ENCODE measurements around the gene STK32B. TPM values are rescaled to one million over a fixed set of nuclear protein-coding genes. Genes with fewer than 3 reads are reported as not detected.

Gene STK32B
- total and polyA plus RNA-seq, 2 donors (not counting 3 experiments of a cell fraction or from before 2014, with no cell fraction given), result 5.6 to 7.8 TPM

DNA sequence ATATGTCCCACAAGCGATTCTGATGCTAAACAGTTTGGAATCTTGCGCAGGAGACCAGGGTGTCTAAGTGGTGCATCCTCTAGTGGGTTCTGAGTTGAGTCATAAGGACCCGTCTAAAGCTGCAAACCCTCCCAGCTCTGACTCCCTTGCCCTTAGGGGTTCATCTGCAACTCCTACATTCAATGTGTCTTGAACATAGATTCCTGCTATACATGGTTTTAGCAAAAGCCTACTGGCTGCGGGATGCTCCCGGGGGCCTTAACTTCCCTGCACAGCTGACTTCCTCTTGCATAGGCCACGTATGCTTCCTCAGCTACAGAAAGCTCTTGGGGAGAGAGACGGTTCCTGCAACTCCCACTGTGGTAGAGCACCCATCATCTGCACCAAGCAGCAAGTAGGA, 420.4 kb downstream of the STK32B start:
- CTCF ChIA-PET, result interaction anchor here (1.3 to 2.3 kb wide), 2 partner anchors 13 to 72 kb away, joined by 3 to 8 read pairs; no protein-coding TSS in a partner anchor
- dilution Hi-C loops (cut with MboI; ENCODE audit: extremely low pct_ligation_motif_present, low sequenced_read_pairs), result no loop called here
- POLR2A ChIA-PET, result no interaction called here

More for the DNA sequence above, 420.4 kb downstream of the STK32B start:
- TF ChIP-seq GATA2 (IDR thresholded peaks at IDR 0.05; ENCODE audit: insufficient read depth, insufficient read length, low read depth, low read length), result no peak
- TF ChIP-seq, protein P1, sequence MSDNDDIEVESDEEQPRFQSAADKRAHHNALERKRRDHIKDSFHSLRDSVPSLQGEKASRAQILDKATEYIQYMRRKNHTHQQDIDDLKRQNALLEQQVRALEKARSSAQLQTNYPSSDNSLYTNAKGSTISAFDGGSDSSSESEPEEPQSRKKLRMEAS (IDR thresholded peaks at IDR 0.05; ENCODE audit: insufficient read depth, insufficient read length), result no peak
- TF ChIP-seq FOS (IDR thresholded peaks at IDR 0.05; ENCODE audit: borderline replicate concordance, insufficient read depth, low read length), result no peak
- no peak for TF ChIP-seq MYC (IDR thresholded peaks at IDR 0.05; ENCODE audit: low read depth, low read length)
- TF ChIP-seq JUN (IDR thresholded peaks at IDR 0.05; ENCODE audit: borderline replicate concordance, insufficient read depth, insufficient read length, low read depth), result no peak
- TF ChIP-seq POLR2A (IDR thresholded peaks at IDR 0.05; ENCODE audit: low read depth, low read length), result no peak
- no peak for TF ChIP-seq POLR2AphosphoS5 (IDR thresholded peaks at IDR 0.05; ENCODE audit: insufficient read depth, low read depth, low read length)
- TF ChIP-seq, protein P2, sequence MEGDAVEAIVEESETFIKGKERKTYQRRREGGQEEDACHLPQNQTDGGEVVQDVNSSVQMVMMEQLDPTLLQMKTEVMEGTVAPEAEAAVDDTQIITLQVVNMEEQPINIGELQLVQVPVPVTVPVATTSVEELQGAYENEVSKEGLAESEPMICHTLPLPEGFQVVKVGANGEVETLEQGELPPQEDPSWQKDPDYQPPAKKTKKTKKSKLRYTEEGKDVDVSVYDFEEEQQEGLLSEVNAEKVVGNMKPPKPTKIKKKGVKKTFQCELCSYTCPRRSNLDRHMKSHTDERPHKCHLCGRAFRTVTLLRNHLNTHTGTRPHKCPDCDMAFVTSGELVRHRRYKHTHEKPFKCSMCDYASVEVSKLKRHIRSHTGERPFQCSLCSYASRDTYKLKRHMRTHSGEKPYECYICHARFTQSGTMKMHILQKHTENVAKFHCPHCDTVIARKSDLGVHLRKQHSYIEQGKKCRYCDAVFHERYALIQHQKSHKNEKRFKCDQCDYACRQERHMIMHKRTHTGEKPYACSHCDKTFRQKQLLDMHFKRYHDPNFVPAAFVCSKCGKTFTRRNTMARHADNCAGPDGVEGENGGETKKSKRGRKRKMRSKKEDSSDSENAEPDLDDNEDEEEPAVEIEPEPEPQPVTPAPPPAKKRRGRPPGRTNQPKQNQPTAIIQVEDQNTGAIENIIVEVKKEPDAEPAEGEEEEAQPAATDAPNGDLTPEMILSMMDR (IDR thresholded peaks at IDR 0.05; ENCODE audit: extremely low read depth in 1 of 2, insufficient read depth in 1 of 2, low read depth in 1 of 2, low read length in 2 of 2), result no peak
- TF ChIP-seq EZH2 (IDR thresholded peaks at IDR 0.05; ENCODE audit: borderline replicate concordance, low read depth, low read length, severe bottlenecking), result no peak
- Histone ChIP-seq H3K27ac (ENCODE audit: insufficient read depth, low read depth, low read length) (no peak overlapping the region), H3K4me2 (ENCODE audit: insufficient read depth, low read length) (no peak overlapping the region), H3K27me3 (ENCODE audit: control insufficient read depth in 2 of 2, insufficient read depth in 2 of 2, low read length in 2 of 2) (no peaks in the 10 kb centered on the region), H2AFZ (ENCODE audit: low read depth, low read length) (no peak overlapping the region), H3K9me3 (replicated peaks; ENCODE audit: control insufficient read depth, insufficient read depth, low read length) (no peaks in the 10 kb centered on the region), H4K20me1 (replicated peaks; ENCODE audit: control insufficient read depth, extremely low read depth, insufficient read depth, low read length) (no peaks in the 10 kb centered on the region), H3K79me2 (ENCODE audit: control insufficient read depth, insufficient read depth, low read length) (no peaks in the 10 kb centered on the region), H3K9ac (replicated peaks; ENCODE audit: extremely low read depth, insufficient read depth, low read length) (no peak overlapping the region), H3K9me1 (replicated peaks; ENCODE audit: control insufficient read depth, extremely low read depth, insufficient read depth, low read length) (no peaks in the 10 kb centered on the region), H3K4me1 (ENCODE audit: control insufficient read depth, extremely low read depth, insufficient read depth, low read length) (no peaks in the 10 kb centered on the region), H3K4me3 (replicated peaks in 1 of 3; ENCODE audit: insufficient read depth in 1 of 3, low read depth in 1 of 3, low read length in 3 of 3) (no peak overlapping the region), H3K36me3 (ENCODE audit: control insufficient read depth in 2 of 2, extremely low read depth in 1 of 2, insufficient read depth in 2 of 2, low read length in 2 of 2) (no peaks in the 10 kb centered on the region)
- intact Hi-C loops (cut with micrococcal nuclease), result no loop called here
- no TSS peak for BruUV-seq (replicated peaks)
- DNase-seq (ENCODE audit: low read depth, low spot score), result no peak
- FAIRE-seq, result no peak

Data from endothelial cell of umbilical vein (primary cell).